ENCODE results near the gene KCNMB2. TPM values are rescaled to one million over a fixed set of nuclear protein-coding genes. Genes with fewer than 3 reads are reported as not detected.

KCNMB2 gene
- polyA plus RNA-seq, 1 of the 3 experiments (the other 2 are of a cell fraction), result not detected

GRCh38 chr3:178802993-178803693 is 266.9 kb downstream of the KCNMB2 start:
- ChIA-PET CTCF (no interaction called here), POLR2A (no interaction called here)
- H3F3A ChIP-seq (replicated peaks; ENCODE audit: insufficient read depth), result no peaks in the 10 kb centered on the region
- no peak for DNase-seq
- no peaks in the 10 kb centered on the region for H3K9me3 ChIP-seq
- WGBS (ENCODE audit: low lambda C conversion rate), result 38% methylated on average over 3 of the region's 3 CpGs
- no peaks in the 10 kb centered on the region for H3K9me2 ChIP-seq
- no peak overlapping the region for H3K9ac ChIP-seq
- no peaks in the 10 kb centered on the region for H3K27me3 ChIP-seq (ENCODE audit: insufficient read depth)
- no peaks in the 10 kb centered on the region for H3K4me1 ChIP-seq (ENCODE audit: control insufficient read depth in 1 of 2, insufficient read depth in 2 of 2, low read depth in 1 of 2, low read length in 1 of 2)
- no peaks in the 10 kb centered on the region for H3K79me2 ChIP-seq (ENCODE audit: insufficient read depth)
- no peaks in the 10 kb centered on the region for H3K36me3 ChIP-seq (replicated peaks in 1 of 2; ENCODE audit: control insufficient read depth in 1 of 2, insufficient read depth in 2 of 2, low read length in 1 of 2)
- no peak overlapping the region for H3K4me3 ChIP-seq (ENCODE audit: low read depth in 2 of 2, low read length in 1 of 2)
- no peaks in the 10 kb centered on the region for H4K20me1 ChIP-seq (ENCODE audit: insufficient read depth)
- no peak overlapping the region for H3K27ac ChIP-seq (ENCODE audit: low read depth in 2 of 2, low read length in 1 of 2)
- no peak overlapping the region for H3K4me2 ChIP-seq
- H2AFZ ChIP-seq (ENCODE audit: low read depth), result no peak overlapping the region
- TF ChIP-seq GABPA (IDR thresholded peaks at IDR 0.05; ENCODE audit: low read depth) (no peak), RAD21 (IDR thresholded peaks at IDR 0.05; ENCODE audit: low read length) (no peak), NRF1 (IDR thresholded peaks at IDR 0.05; ENCODE audit: low read depth, low read length) (no peak), NFIC (IDR thresholded peaks at IDR 0.05; ENCODE audit: borderline replicate concordance) (no peak), CHD2 (IDR thresholded peaks at IDR 0.05; ENCODE audit: low read length, partially characterized antibody) (no peak), ELF1 (IDR thresholded peaks at IDR 0.05) (no peak), MXI1 (IDR thresholded peaks at IDR 0.05; ENCODE audit: low read depth, low read length) (no peak), FOSL2 (IDR thresholded peaks at IDR 0.05; ENCODE audit: borderline replicate concordance, low read depth) (no peak), TCF12 (IDR thresholded peaks at IDR 0.05) (no peak), FOXJ3 (CRISPR knock-in tag; IDR thresholded peaks at IDR 0.05) (no peak), GATA2 (CRISPR knock-in tag; IDR thresholded peaks at IDR 0.05) (no peak), TEAD4 (IDR thresholded peaks at IDR 0.05; ENCODE audit: borderline replicate concordance, insufficient read depth) (no peak), USF1 (IDR thresholded peaks at IDR 0.05; ENCODE audit: borderline replicate concordance, low read depth) (no peak), RFX5 (IDR thresholded peaks at IDR 0.05; ENCODE audit: low read length) (no peak)
- TF ChIP-seq, protein P1, sequence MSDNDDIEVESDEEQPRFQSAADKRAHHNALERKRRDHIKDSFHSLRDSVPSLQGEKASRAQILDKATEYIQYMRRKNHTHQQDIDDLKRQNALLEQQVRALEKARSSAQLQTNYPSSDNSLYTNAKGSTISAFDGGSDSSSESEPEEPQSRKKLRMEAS (IDR thresholded peaks at IDR 0.05; ENCODE audit: low read depth), result no peak

- ChIA-PET CTCF (interaction anchor here (0.6 to 0.7 kb wide), 2 partner anchors 24 to 368 kb away, joined by 3 read pairs; no protein-coding TSS in a partner anchor), POLR2A (no interaction called here)
- Histone ChIP-seq H3K9me3 (no peaks in the 10 kb centered on the region), H3K79me2 (ENCODE audit: insufficient read depth) (no peaks in the 10 kb centered on the region), H3K4me2 (no peak overlapping the region), H3K4me1 (ENCODE audit: control insufficient read depth in 1 of 2, insufficient read depth in 2 of 2, low read depth in 1 of 2, low read length in 1 of 2) (peaks cover 0 to 2% of the 10 kb centered on the region in 2 experiments; a peak in 1 of 4 replicates), H3K4me3 (ENCODE audit: low read depth in 2 of 2, low read length in 1 of 2) (no peak overlapping the region), H3K9me2 (no peaks in the 10 kb centered on the region), H3F3A (replicated peaks; ENCODE audit: insufficient read depth) (no peaks in the 10 kb centered on the region), H3K36me3 (replicated peaks in 1 of 2; ENCODE audit: control insufficient read depth in 1 of 2, insufficient read depth in 2 of 2, low read length in 1 of 2) (no peaks in the 10 kb centered on the region), H4K20me1 (ENCODE audit: insufficient read depth) (no peaks in the 10 kb centered on the region), H2AFZ (ENCODE audit: low read depth) (no peak overlapping the region), H3K9ac (no peak overlapping the region), H3K27ac (ENCODE audit: low read depth in 2 of 2, low read length in 1 of 2) (no peak overlapping the region), H3K27me3 (ENCODE audit: insufficient read depth) (no peaks in the 10 kb centered on the region)
- TF ChIP-seq FOXM1 (IDR thresholded peaks at IDR 0.05; ENCODE audit: low read depth) (no peak), EZH2phosphoT487 (IDR thresholded peaks at IDR 0.05; ENCODE audit: borderline replicate concordance, low read depth) (no peak), RAD21 (IDR thresholded peaks at IDR 0.05; ENCODE audit: low read length) (no peak), RXRA (IDR thresholded peaks at IDR 0.05; ENCODE audit: borderline replicate concordance, low read depth) (no peak), YY1 (IDR thresholded peaks at IDR 0.05; ENCODE audit: low read depth) (no peak), JUND (IDR thresholded peaks at IDR 0.05) (no peak), RFX5 (IDR thresholded peaks at IDR 0.05; ENCODE audit: low read length) (no peak), CHD2 (IDR thresholded peaks at IDR 0.05; ENCODE audit: low read length, partially characterized antibody) (no peak), FOXJ3 (CRISPR knock-in tag; IDR thresholded peaks at IDR 0.05) (no peak)
- TF ChIP-seq, protein P1 (IDR thresholded peaks at IDR 0.05; ENCODE audit: low read depth), result no peak
- TF ChIP-seq, protein P2, sequence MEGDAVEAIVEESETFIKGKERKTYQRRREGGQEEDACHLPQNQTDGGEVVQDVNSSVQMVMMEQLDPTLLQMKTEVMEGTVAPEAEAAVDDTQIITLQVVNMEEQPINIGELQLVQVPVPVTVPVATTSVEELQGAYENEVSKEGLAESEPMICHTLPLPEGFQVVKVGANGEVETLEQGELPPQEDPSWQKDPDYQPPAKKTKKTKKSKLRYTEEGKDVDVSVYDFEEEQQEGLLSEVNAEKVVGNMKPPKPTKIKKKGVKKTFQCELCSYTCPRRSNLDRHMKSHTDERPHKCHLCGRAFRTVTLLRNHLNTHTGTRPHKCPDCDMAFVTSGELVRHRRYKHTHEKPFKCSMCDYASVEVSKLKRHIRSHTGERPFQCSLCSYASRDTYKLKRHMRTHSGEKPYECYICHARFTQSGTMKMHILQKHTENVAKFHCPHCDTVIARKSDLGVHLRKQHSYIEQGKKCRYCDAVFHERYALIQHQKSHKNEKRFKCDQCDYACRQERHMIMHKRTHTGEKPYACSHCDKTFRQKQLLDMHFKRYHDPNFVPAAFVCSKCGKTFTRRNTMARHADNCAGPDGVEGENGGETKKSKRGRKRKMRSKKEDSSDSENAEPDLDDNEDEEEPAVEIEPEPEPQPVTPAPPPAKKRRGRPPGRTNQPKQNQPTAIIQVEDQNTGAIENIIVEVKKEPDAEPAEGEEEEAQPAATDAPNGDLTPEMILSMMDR (IDR thresholded peaks at IDR 0.05), result no peak
- TF ChIP-seq, protein P3, sequence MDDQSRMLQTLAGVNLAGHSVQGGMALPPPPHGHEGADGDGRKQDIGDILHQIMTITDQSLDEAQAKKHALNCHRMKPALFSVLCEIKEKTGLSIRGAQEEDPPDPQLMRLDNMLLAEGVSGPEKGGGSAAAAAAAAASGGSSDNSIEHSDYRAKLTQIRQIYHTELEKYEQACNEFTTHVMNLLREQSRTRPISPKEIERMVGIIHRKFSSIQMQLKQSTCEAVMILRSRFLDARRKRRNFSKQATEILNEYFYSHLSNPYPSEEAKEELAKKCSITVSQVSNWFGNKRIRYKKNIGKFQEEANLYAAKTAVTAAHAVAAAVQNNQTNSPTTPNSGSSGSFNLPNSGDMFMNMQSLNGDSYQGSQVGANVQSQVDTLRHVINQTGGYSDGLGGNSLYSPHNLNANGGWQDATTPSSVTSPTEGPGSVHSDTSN (IDR thresholded peaks at IDR 0.05), result no peak
- TF ChIP-seq, protein P4, sequence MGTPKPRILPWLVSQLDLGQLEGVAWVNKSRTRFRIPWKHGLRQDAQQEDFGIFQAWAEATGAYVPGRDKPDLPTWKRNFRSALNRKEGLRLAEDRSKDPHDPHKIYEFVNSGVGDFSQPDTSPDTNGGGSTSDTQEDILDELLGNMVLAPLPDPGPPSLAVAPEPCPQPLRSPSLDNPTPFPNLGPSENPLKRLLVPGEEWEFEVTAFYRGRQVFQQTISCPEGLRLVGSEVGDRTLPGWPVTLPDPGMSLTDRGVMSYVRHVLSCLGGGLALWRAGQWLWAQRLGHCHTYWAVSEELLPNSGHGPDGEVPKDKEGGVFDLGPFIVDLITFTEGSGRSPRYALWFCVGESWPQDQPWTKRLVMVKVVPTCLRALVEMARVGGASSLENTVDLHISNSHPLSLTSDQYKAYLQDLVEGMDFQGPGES (IDR thresholded peaks at IDR 0.05; ENCODE audit: low read depth, low read length), result no peak
- no peak for DNase-seq
Measured at GRCh38 chr3:178804606-178805005, 268.4 kb downstream of the KCNMB2 start.

Measured in SK-N-SH (cell line).